IMR-90 (cell line): Measurements from ENCODE around the gene HAUS5. TPM values are rescaled to one million over a fixed set of nuclear protein-coding genes. Genes with fewer than 3 reads are reported as not detected.

Experiments used
- ATAC-seq: fragments of 200-7000 bp; cut with Tn5 transposase; 2 replicates; pipeline ENCODE4 v1.9.1; 2020; ENCODE audit warnings: low read depth, mild to moderate bottlenecking, moderate library complexity
- BruUV-seq: library from RNA; stranded (reverse); fragments of 400-500 nt; replicated peaks from 2 replicates; lab custom pipeline; 2021; lab: Mats Ljungman, UMichigan
- CTCF ChIA-PET: fragments of 300-600 bp; formaldehyde crosslinking; extraction: SDS; loops from one replicate; lab custom pipeline; 2021; ENCODE audit warnings: antibody characterized with exemption; lab: Yijun Ruan, JAX
- POLR2A ChIA-PET: fragments of 300-600 bp; sonication (Branson Sonifier 250); formaldehyde crosslinking; loops from one replicate; lab custom pipeline; 2022; ENCODE audit warnings: antibody characterized with exemption; ENCODE audit not compliant: unreplicated experiment; lab: Charles Lee
- DNase-seq: peaks from one replicate; pipeline ENCODE4 v3.0.0; 2013
- H2AFZ ChIP-seq: replicated peaks from 2 replicates; pipeline ENCODE3; 2013; ENCODE audit warnings: low read length, mild to moderate bottlenecking; ENCODE audit not compliant: poor library complexity
- H2AK5ac ChIP-seq: 2 replicates; pipeline ENCODE4 v1.6.1; 2013; ENCODE audit warnings: low read depth, low read length, inconsistent platforms
- H2AK9ac ChIP-seq: replicated peaks from 2 replicates; pipeline ENCODE3; 2013; ENCODE audit warnings: mild to moderate bottlenecking, low read depth, low read length, moderate library complexity; ENCODE audit not compliant: poor library complexity
- H2BK120ac ChIP-seq: 2 replicates; pipeline ENCODE4 v1.6.1; 2013; ENCODE audit warnings: low read depth, low read length, inconsistent platforms
- H2BK15ac ChIP-seq: 3 replicates; pipeline ENCODE4 v1.6.1; 2013; ENCODE audit warnings: low read depth, low read length, inconsistent platforms
- H2BK20ac ChIP-seq: 2 replicates; pipeline ENCODE4 v1.6.1; 2013; ENCODE audit warnings: low read depth, mild to moderate bottlenecking, inconsistent platforms, low read length, moderate library complexity
- H2BK5ac ChIP-seq: 2 replicates; pipeline ENCODE4 v1.6.1; 2013; ENCODE audit warnings: mild to moderate bottlenecking, low read depth, low read length, inconsistent platforms; ENCODE audit not compliant: poor library complexity, severe bottlenecking
- H3K14ac ChIP-seq: replicated peaks from 2 replicates; pipeline ENCODE4 v1.6.1; 2013; ENCODE audit warnings: low read depth, low read length, inconsistent platforms
- H3K18ac ChIP-seq: 2 replicates; pipeline ENCODE4 v1.6.1; 2013; ENCODE audit warnings: low read depth, low read length, control low read depth
- H3K23ac ChIP-seq: 2 replicates; pipeline ENCODE4 v1.6.1; 2013; ENCODE audit warnings: low read depth, low read length, inconsistent platforms
- H3K27ac ChIP-seq: 2 replicates; pipeline ENCODE4 v1.5.1; 2013; ENCODE audit warnings: mild to moderate bottlenecking, control low read depth, low read length; ENCODE audit not compliant: insufficient read depth
- H3K27me3 ChIP-seq: 2 replicates; pipeline ENCODE4 v1.6.1; 2013; ENCODE audit warnings: low read length; ENCODE audit not compliant: control insufficient read depth, insufficient read depth
- H3K36me3 ChIP-seq: 2 replicates; pipeline ENCODE4 v1.6.1; 2013; ENCODE audit warnings: low read length, mixed read lengths; ENCODE audit not compliant: control insufficient read depth, insufficient read depth
- H3K4ac ChIP-seq: 2 replicates; pipeline ENCODE4 v1.6.1; 2013; ENCODE audit warnings: low read depth, low read length, inconsistent platforms
- H3K4me1 ChIP-seq: 2 replicates; pipeline ENCODE4 v1.6.1; 2013; ENCODE audit warnings: low read length, mixed read lengths; ENCODE audit not compliant: control insufficient read depth, insufficient read depth
- H3K4me2 ChIP-seq: 2 replicates; pipeline ENCODE4 v1.6.1; 2013; ENCODE audit warnings: low read depth, mild to moderate bottlenecking, control low read depth, low read length, moderate library complexity
- H3K4me3 ChIP-seq: 2 replicates; pipeline ENCODE4 v1.5.1; 2013; ENCODE audit warnings: low read depth, mild to moderate bottlenecking, control low read depth, low read length, moderate library complexity; ENCODE audit not compliant: insufficient read depth
- H3K56ac ChIP-seq: 2 replicates; pipeline ENCODE4 v1.6.1; 2013; ENCODE audit warnings: low read length, inconsistent platforms; ENCODE audit not compliant: insufficient read depth; ENCODE audit errors: extremely low read depth
- H3K79me1 ChIP-seq, 2 experiments: 2 replicates each; pipeline ENCODE4 v1.6.1; 2013; ENCODE audit warnings: low read length in 2 of 2, inconsistent platforms in 1 of 2, low read depth in 1 of 2
- H3K9ac ChIP-seq: 2 replicates; pipeline ENCODE4 v1.6.1; 2013; ENCODE audit warnings: low read depth, low read length, control low read depth
- H3K9me1 ChIP-seq: 2 replicates; pipeline ENCODE4 v1.6.1; 2013; ENCODE audit warnings: low read length, inconsistent platforms; ENCODE audit not compliant: insufficient read depth
- H3K9me3 ChIP-seq: 2 replicates; pipeline ENCODE4 v1.6.1; 2013; ENCODE audit warnings: low read length; ENCODE audit not compliant: control insufficient read depth, insufficient read depth
- H4K20me1 ChIP-seq: 2 replicates; pipeline ENCODE4 v1.6.1; 2013; ENCODE audit warnings: low read length, inconsistent platforms; ENCODE audit not compliant: insufficient read depth
- H4K5ac ChIP-seq: 2 replicates; pipeline ENCODE4 v1.6.1; 2013; ENCODE audit warnings: mild to moderate bottlenecking, low read depth, low read length, control low read depth
- H4K8ac ChIP-seq, 2 experiments: 2 replicates each; pipeline ENCODE4 v1.6.1; 2013; ENCODE audit warnings: low read depth in 2 of 2, low read length in 2 of 2, control low read depth in 1 of 2, inconsistent platforms in 1 of 2
- H4K91ac ChIP-seq: 2 replicates; pipeline ENCODE4 v1.6.1; 2013; ENCODE audit warnings: low read depth, low read length, inconsistent platforms; ENCODE audit not compliant: insufficient read depth
- CEBPB ChIP-seq: IDR thresholded peaks from 2 replicates; pipeline ENCODE4 v1.6.1; 2012; ENCODE audit warnings: low read depth, low read length, improper control_type of control experiment
- FOS ChIP-seq: fragments of 150-350 bp; IDR thresholded peaks from 2 replicates; pipeline ENCODE4 v1.6.1; 2016; ENCODE audit warnings: low read depth, low read length
- WGBS, 2 experiments: methylation state at CpG; one replicate each; pipeline versions ENCODE4 v1.1.5 to v1.1.7; 2013; ENCODE audit warnings: missing lambda C conversion rate in 2 of 2; ENCODE audit not compliant: insufficient read length in 1 of 2; ENCODE audit errors: extremely low coverage in 2 of 2; 5-methylcytosine and 5-hydroxymethylcytosine counted together
- dilution Hi-C: fragments of 300-500 bp; cut with HindIII; formaldehyde crosslinking; loops from one replicate; pipeline ENCODE4 v1.14.3; 2018; ENCODE audit warnings: low sequenced_read_pairs; ENCODE audit not compliant: unreplicated experiment
- in situ Hi-C: fragments of 300-500 bp; cut with MboI; formaldehyde crosslinking; loops from 3 replicates; pipeline ENCODE4 v1.14.3; 2019; ENCODE audit warnings: low sequenced_read_pairs, inconsistent platforms, mixed read lengths
- intact Hi-C: fragments of 100-400 bp; cut with micrococcal nuclease; formaldehyde crosslinking; loops from 2 replicates; pipeline ENCODE4 v1.10.0; 2022
- polyA plus RNA-seq, 3 experiments: library from polyadenylated mRNA; depleted of rRNA; stranded (reverse); fragments of >200 nt; gene quantifications; 2 replicates each; pipeline ENCODE4 v1.2.3, GENCODE V29; 2012; ENCODE audit warnings: low replicate concordance in 1 of 3
- total RNA-seq: library from RNA; depleted of rRNA; stranded (reverse); fragments of >200 nt; gene quantifications from 2 replicates; pipeline ENCODE4 v1.2.3, GENCODE V29; 2012

The HAUS5 gene
- total and polyA plus RNA-seq, 2 of the 4 experiments (the other 2 are of a cell fraction): 3.4 to 6.2 TPM

GRCh38 chr19:35669566-35669965 lies 57.0 kb downstream of the HAUS5 start:
- POLR2A ChIA-PET: no interaction called here
- Histone ChIP-seq H3K79me1 (no peaks in the 10 kb centered on the region), H4K20me1 (0 out of 2 replicates have a peak, but pooled peaks cover 3% of the 10 kb centered on the region), H2AK5ac (no peak overlapping the region), H3K27ac (no peak overlapping the region), H3K4me1 (no peaks in the 10 kb centered on the region), H3K4me2 (no peak overlapping the region), H4K91ac (no peak overlapping the region), H4K8ac (no peak overlapping the region), H3K56ac (no peak overlapping the region), H2BK120ac (no peak overlapping the region), H3K27me3 (peaks cover 5% of the 10 kb centered on the region; the same call in 1 of the 2 replicates), H4K5ac (no peak overlapping the region), H2AFZ (no peak overlapping the region), H2AK9ac (no peak overlapping the region), H2BK20ac (no peak overlapping the region), H2BK15ac (no peak overlapping the region), H3K14ac (no peak overlapping the region), H3K36me3 (peaks cover 6% of the 10 kb centered on the region; the same call in 1 of the 2 replicates), H3K18ac (no peak overlapping the region), H3K4ac (no peak overlapping the region), H3K9me3 (no peaks in the 10 kb centered on the region), H3K9ac (no peak overlapping the region), H3K4me3 (no peak overlapping the region), H3K9me1 (no peaks in the 10 kb centered on the region), H2BK5ac (no peak overlapping the region), H3K23ac (no peak overlapping the region)
- dilution Hi-C loops (no loop called here), in situ Hi-C loops (no loop called here), intact Hi-C loops (no loop called here)
- WGBS, 2 experiments: 60% methylated on average over 2 of the region's 6 CpGs; no CpG with 5 or more reads in 1 of the 2 experiments
- no TSS peak for BruUV-seq
- CTCF ChIA-PET: interaction anchor here (0.6 kb wide), 1 partner anchor 1545 kb away, joined by 3 read pairs; no protein-coding TSS in a partner anchor
- DNase-seq (no peak), ATAC-seq (no peak)
- no peak for TF ChIP-seq FOS
- TF ChIP-seq CEBPB: no peak
